ENCODE results near the gene C4orf54. TPM values are rescaled to one million over a fixed set of nuclear protein-coding genes. Genes with fewer than 3 reads are reported as not detected.

C4orf54 gene
- total and polyA plus RNA-seq, 2 of the 8 experiments (the other 6 are each of a cell fraction or from before 2014, with no cell fraction given) = not detected

DNA sequence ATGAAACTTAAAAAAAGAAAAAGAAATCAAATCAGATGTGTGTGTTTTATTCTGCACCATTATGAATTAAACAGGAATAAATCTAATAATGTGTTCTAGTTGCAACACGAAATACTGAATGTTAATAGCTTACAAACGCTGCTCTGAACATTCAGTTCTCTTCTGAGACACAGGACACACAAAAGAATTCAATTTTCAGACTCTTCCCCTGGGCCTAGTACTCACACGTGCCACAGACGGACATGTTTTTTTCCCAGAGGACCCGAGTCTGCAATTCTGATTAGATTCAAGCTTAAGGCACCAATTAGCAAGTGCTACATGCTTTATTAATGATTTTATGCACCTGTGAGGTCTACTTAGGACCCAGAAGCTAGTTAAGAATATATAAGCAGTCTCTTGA lies 20.5 kb downstream of the C4orf54 start (continued):
- TF ChIP-seq TEAD4 (IDR thresholded peaks at IDR 0.05; ENCODE audit: low read depth, low read length) = no peak
- no peak for TF ChIP-seq POLR2AphosphoS5 (IDR thresholded peaks at IDR 0.05; ENCODE audit: low read depth, low read length)
- TF ChIP-seq SAP30 (IDR thresholded peaks at IDR 0.05; ENCODE audit: insufficient read depth, insufficient replicate concordance, low read length) = no peak
- TF ChIP-seq CEBPB (IDR thresholded peaks at IDR 0.05; ENCODE audit: low read depth, low read length) = no peak
